GM06990 (cell line): ENCODE data around the gene HELZ.

Experiments
- DNase-seq: peaks from one replicate; pipeline ENCODE4 v3.0.0-alpha.2; 2011; ENCODE audit not compliant: insufficient read length; ENCODE audit errors: extremely low read depth
- H3K27me3 ChIP-seq: replicated peaks from 2 replicates; pipeline ENCODE4 v1.6.0; 2011; ENCODE audit warnings: low read length; ENCODE audit not compliant: control insufficient read depth, insufficient read depth
- H3K36me3 ChIP-seq: 2 replicates; pipeline ENCODE4 v1.5.1; 2011; ENCODE audit warnings: low read length; ENCODE audit not compliant: control insufficient read depth, insufficient read depth
- H3K4me3 ChIP-seq: replicated peaks from 2 replicates; pipeline ENCODE4 v1.5.1; 2011; ENCODE audit warnings: low read depth, mild to moderate bottlenecking, control low read depth, low read length
- TF ChIP-seq, protein P1 (sequence below): IDR thresholded peaks from 2 replicates; pipeline ENCODE4 v1.5.1; 2011; ENCODE audit warnings: low read length, control low read depth, mild to moderate bottlenecking, inconsistent platforms; ENCODE audit not compliant: insufficient read depth, poor library complexity, severe bottlenecking

Gene HELZ

GRCh38 chr17:67246653-67247415 lies 1.8 kb upstream of the HELZ start:
- Histone ChIP-seq H3K36me3 (no peaks in the 10 kb centered on the region; the same call in 1 of the 2 replicates), H3K4me3 (0 out of 2 replicates have a peak overlapping the region, but pooled peaks have one; percentile 95), H3K27me3 (no peaks in the 10 kb centered on the region)
- DNase-seq = peak; percentile 62
- TF ChIP-seq, protein P1, sequence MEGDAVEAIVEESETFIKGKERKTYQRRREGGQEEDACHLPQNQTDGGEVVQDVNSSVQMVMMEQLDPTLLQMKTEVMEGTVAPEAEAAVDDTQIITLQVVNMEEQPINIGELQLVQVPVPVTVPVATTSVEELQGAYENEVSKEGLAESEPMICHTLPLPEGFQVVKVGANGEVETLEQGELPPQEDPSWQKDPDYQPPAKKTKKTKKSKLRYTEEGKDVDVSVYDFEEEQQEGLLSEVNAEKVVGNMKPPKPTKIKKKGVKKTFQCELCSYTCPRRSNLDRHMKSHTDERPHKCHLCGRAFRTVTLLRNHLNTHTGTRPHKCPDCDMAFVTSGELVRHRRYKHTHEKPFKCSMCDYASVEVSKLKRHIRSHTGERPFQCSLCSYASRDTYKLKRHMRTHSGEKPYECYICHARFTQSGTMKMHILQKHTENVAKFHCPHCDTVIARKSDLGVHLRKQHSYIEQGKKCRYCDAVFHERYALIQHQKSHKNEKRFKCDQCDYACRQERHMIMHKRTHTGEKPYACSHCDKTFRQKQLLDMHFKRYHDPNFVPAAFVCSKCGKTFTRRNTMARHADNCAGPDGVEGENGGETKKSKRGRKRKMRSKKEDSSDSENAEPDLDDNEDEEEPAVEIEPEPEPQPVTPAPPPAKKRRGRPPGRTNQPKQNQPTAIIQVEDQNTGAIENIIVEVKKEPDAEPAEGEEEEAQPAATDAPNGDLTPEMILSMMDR = no peak

DNA sequence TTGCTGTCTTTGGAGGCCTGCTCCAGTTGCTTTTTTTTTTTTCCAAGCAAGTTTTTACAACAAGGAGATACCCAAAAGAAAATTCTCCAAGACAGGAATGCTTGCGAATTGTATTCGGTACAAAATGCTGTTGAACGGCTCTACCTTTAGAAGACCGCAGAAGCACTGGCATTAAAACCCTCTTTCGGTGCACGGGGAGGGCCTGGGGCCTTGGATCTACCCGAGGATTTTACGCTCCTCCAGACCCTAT lies 1.3 kb upstream of the HELZ start:
- DNase-seq = no peak

DNA sequence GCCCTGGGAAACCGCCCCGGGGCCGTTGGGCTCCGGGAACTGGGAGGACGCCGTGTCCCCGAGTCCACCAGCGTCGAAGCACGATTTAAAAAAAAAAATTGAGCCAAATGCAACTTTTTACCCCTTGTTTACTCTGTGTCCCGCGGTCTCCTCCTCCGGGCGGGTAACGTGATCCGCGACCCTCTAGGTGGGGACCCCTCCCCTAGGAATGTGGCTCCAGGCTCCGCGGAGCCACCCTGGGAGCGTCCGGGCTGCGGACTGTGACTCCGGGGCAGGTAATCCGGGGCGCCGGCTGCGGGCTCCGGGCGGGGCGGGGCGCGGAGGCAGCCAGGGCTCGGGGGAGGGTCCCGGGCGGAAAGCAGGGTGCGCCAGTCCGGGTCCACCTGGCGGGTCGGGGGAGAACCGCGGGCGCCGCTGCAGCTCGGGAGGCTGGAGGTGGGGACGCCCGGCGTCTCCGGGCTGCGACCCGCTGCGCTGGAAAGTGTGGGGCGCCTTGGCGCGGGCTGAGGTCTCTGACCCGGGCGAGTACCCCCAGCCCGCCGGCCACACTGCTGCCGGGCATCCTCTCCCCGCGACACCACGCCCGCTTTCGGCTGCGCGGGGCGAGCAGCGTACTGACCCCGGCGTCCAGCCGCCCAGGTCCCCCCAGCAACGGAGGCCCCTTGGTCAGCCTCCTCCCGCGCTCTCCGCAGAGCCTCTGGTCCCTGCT lies 852 bp upstream of the HELZ start:
- Histone ChIP-seq H3K36me3 (no peaks in the 10 kb centered on the region; the same call in 1 of the 2 replicates), H3K4me3 (peak overlapping the region; percentile 95), H3K27me3 (no peaks in the 10 kb centered on the region)
- DNase-seq = peak; percentile 35
- TF ChIP-seq, protein P1 = no peak

More for the DNA sequence above, 1.3 kb upstream of the HELZ start:
- TF ChIP-seq, protein P1 = no peak
- H3K27me3 ChIP-seq = no peaks in the 10 kb centered on the region
- H3K4me3 ChIP-seq = peak overlapping the region; percentile 95
- H3K36me3 ChIP-seq = no peaks in the 10 kb centered on the region; the same call in 1 of the 2 replicates

DNA sequence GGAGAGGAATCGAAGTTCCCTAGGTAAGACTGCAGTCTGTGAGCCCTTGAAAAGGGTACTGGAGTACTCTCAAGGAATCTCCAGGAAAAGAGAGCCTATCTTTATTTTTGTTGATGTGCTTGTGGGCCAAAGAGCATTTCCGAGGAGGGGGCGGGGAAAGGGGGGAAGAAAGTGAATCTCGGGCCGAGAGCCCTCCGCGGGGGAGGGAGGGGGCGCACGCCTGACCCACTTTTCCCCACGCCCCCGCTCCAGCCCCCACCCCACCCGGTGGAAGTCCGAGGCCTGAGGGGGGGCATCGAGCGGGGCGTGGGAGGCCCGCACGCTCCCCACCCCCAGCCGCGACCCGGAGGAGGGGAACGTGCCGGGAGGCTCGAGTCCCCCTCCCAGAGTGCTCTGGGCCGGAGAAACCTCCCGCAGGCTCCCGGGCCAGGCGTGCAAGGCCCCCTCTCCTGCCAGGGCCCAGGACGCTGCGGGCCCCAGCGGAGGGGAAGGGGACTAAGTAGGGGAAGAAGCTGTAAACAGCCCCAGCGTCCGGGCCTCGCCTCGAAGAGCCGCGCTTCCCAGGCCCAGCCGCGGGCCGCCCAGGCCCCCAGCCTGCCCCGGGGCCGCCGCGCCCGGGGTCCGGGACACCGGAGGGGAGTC lies 444 bp downstream of the HELZ start:
- Histone ChIP-seq H3K27me3 (no peaks in the 10 kb centered on the region), H3K36me3 (no peaks in the 10 kb centered on the region; the same call in none of the 2 replicates), H3K4me3 (peak overlapping the region; percentile 95)
- DNase-seq = no peak
- TF ChIP-seq, protein P1 = no peak

DNA sequence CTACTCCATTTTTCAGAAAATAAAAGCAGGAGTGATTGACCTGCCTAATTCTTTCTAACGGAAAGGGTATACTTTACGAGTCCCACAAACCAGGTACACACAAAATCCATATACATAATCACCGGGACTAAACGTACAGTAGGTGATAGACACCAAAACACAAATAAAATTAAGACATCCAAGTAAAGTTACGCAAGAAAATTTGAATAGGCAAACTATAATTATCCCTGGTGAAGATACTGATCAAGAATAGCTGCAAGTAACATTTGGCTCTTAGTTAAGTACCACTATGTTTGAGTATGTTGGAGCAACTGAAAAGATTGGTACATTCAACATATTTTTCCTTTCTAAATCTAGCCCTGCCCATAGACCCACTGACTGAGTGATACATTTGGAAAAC lies 1.7 kb downstream of the HELZ start:
- Histone ChIP-seq H3K27me3 (no peaks in the 10 kb centered on the region), H3K36me3 (peaks cover 1% of the 10 kb centered on the region), H3K4me3 (peak overlapping the region; percentile 95; the same call in 1 of the 2 replicates)
- TF ChIP-seq, protein P1 = no peak
- DNase-seq = no peak
